ENCODE measurements around the gene LRRC1.
A peak's percentile ranks its signal among the peaks of the same experiment; 100 is the strongest.

Gene LRRC1

GRCh38 chr6:53852805-53853204, 58.0 kb downstream of the LRRC1 start:
- no peak for DNase-seq (ENCODE audit: low spot score in 2 of 2)
- in situ Hi-C loops (cut with MboI; ENCODE audit: low sequenced_read_pairs), result no loop called here
- H3K27me3 ChIP-seq (ENCODE audit: low read depth), result no peaks in the 10 kb centered on the region
- no peak overlapping the region for H3K4me3 ChIP-seq
- no peaks in the 10 kb centered on the region; the same call in 1 of the 2 replicates for H3K36me3 ChIP-seq (replicated peaks)
- H3K4me1 ChIP-seq, result peaks cover 44% of the 10 kb centered on the region
- no peaks in the 10 kb centered on the region for H3K9me3 ChIP-seq

GRCh38 chr6:53854843-53855567, 60.2 kb downstream of the LRRC1 start:
- H3K4me3 ChIP-seq, result no peak overlapping the region
- no peaks in the 10 kb centered on the region for H3K27me3 ChIP-seq (ENCODE audit: low read depth)
- in situ Hi-C loops (cut with MboI; ENCODE audit: low sequenced_read_pairs), result no loop called here
- DNase-seq (ENCODE audit: low spot score in 2 of 2), result no peak
- H3K36me3 ChIP-seq (replicated peaks), result no peaks in the 10 kb centered on the region; the same call in 1 of the 2 replicates
- peaks cover 48% of the 10 kb centered on the region for H3K4me1 ChIP-seq
- no peaks in the 10 kb centered on the region for H3K9me3 ChIP-seq

- no peak for DNase-seq (ENCODE audit: low spot score in 2 of 2)
- H3K4me1 ChIP-seq, result peaks cover 50% of the 10 kb centered on the region
- no peaks in the 10 kb centered on the region for H3K9me3 ChIP-seq
- no peaks in the 10 kb centered on the region; the same call in 1 of the 2 replicates for H3K36me3 ChIP-seq (replicated peaks)
- no peaks in the 10 kb centered on the region for H3K27me3 ChIP-seq (ENCODE audit: low read depth)
- in situ Hi-C loops (cut with MboI; ENCODE audit: low sequenced_read_pairs), result no loop called here
- no peak overlapping the region for H3K4me3 ChIP-seq
Measured at GRCh38 chr6:53855940-53856339, 61.1 kb downstream of the LRRC1 start.

GRCh38 chr6:53857318-53858094, 62.7 kb downstream of the LRRC1 start:
- H3K9me3 ChIP-seq, result no peaks in the 10 kb centered on the region
- no peak overlapping the region for H3K4me3 ChIP-seq
- DNase-seq (ENCODE audit: low spot score in 2 of 2), result peak; percentile 53 to 79
- peaks cover 51% of the 10 kb centered on the region for H3K4me1 ChIP-seq
- H3K27me3 ChIP-seq (ENCODE audit: low read depth), result no peaks in the 10 kb centered on the region
- in situ Hi-C loops (cut with MboI; ENCODE audit: low sequenced_read_pairs), result no loop called here
- H3K36me3 ChIP-seq (replicated peaks), result no peaks in the 10 kb centered on the region

- H3K4me3 ChIP-seq, result no peak overlapping the region
- H3K4me1 ChIP-seq, result peaks cover 51% of the 10 kb centered on the region
- in situ Hi-C loops (cut with MboI; ENCODE audit: low sequenced_read_pairs), result no loop called here
Measured at GRCh38 chr6:53858196-53858595, 63.4 kb downstream of the LRRC1 start.

DNA sequence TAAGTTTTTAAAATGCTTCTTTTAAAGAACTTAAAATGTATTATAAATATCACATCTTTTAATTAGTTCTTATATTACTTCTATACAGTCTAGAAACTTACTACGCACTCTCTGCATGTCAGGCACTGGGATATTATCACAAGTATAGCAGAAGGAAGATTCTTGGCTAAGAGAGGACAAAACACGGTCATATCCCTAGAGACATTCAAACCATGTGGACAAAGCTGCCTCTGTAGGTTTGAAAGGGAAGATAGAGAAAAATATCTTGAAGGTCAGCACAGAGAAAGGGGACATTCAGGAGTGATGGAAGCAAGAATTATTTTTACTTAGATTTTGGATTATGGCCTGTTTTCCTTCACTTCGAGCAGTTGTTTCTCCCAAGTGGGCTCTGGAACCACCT, 64.1 kb downstream of the LRRC1 start:
- no peaks in the 10 kb centered on the region for H3K9me3 ChIP-seq
- no peak for DNase-seq (ENCODE audit: low spot score in 2 of 2)
- in situ Hi-C loops (cut with MboI; ENCODE audit: low sequenced_read_pairs), result no loop called here
- H3K27me3 ChIP-seq (ENCODE audit: low read depth), result no peaks in the 10 kb centered on the region
- H3K36me3 ChIP-seq (replicated peaks), result no peaks in the 10 kb centered on the region
- H3K4me1 ChIP-seq, result peaks cover 51% of the 10 kb centered on the region
- no peak overlapping the region for H3K4me3 ChIP-seq

More at GRCh38 chr6:53858196-53858595, 63.4 kb downstream of the LRRC1 start:
- Histone ChIP-seq H3K36me3 (replicated peaks) (no peaks in the 10 kb centered on the region), H3K9me3 (no peaks in the 10 kb centered on the region), H3K27me3 (ENCODE audit: low read depth) (no peaks in the 10 kb centered on the region)
- DNase-seq (ENCODE audit: low spot score in 2 of 2), result no peak

DNA sequence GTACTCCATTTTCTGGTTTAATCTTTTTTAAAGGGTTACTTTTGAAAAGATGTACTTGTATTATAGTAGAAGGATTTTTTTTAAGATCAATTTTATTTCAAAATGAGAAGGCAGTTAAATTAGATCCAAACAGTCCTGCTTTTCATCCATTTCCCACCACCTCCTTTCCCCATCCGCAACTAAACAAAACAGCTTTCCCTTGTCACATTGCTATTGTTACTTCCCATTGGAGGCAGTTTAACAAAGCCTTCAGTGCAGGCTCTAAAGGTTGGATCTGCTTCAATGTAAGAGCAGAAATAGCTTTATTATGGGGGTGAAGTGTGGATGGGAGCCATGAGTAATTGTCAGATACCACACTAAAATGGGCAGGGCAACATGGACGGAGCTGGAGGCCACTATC, 65.7 kb downstream of the LRRC1 start:
- DNase-seq (ENCODE audit: low spot score in 2 of 2), result peak in 1 of 2 experiments; percentile 53
- Histone ChIP-seq H3K4me3 (no peak overlapping the region), H3K36me3 (replicated peaks) (no peaks in the 10 kb centered on the region), H3K27me3 (ENCODE audit: low read depth) (no peaks in the 10 kb centered on the region), H3K9me3 (no peaks in the 10 kb centered on the region), H3K4me1 (peaks cover 51% of the 10 kb centered on the region)
- in situ Hi-C loops (cut with MboI; ENCODE audit: low sequenced_read_pairs), result no loop called here

DNA sequence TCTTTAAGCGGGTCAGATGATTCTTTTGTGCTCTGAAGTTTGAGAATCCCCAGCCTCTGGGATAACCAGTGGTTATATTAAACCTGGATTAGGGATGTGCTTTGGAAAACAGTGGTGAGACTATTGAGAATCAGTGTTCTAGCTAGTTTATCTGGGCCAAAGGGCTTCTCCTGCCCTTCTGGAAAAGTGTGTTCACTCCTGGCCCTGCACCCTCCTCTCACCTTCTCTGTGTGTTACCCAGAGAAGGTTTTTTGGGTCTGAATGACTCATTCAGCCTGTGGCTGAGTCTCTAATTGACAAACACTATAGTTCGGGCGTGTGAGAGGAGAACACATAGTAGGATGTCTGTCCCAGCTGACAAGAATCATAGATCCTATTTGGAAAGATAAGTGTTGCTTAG, 66.7 kb downstream of the LRRC1 start:
- in situ Hi-C loops (cut with MboI; ENCODE audit: low sequenced_read_pairs), result no loop called here
- peaks cover 49% of the 10 kb centered on the region for H3K4me1 ChIP-seq
- no peak overlapping the region for H3K4me3 ChIP-seq
- H3K36me3 ChIP-seq (replicated peaks), result no peaks in the 10 kb centered on the region
- DNase-seq (ENCODE audit: low spot score in 2 of 2), result no peak
- no peaks in the 10 kb centered on the region for H3K9me3 ChIP-seq
- H3K27me3 ChIP-seq (ENCODE audit: low read depth), result no peaks in the 10 kb centered on the region

GRCh38 chr6:53862662-53863462, 68.1 kb downstream of the LRRC1 start:
- in situ Hi-C loops (cut with MboI; ENCODE audit: low sequenced_read_pairs), result no loop called here
- DNase-seq (ENCODE audit: low spot score in 2 of 2), result no peak
- H3K36me3 ChIP-seq (replicated peaks), result no peaks in the 10 kb centered on the region
- no peak overlapping the region for H3K4me3 ChIP-seq
- H3K4me1 ChIP-seq, result peaks cover 36% of the 10 kb centered on the region
- no peaks in the 10 kb centered on the region for H3K9me3 ChIP-seq
- H3K27me3 ChIP-seq (ENCODE audit: low read depth), result no peaks in the 10 kb centered on the region

DNA sequence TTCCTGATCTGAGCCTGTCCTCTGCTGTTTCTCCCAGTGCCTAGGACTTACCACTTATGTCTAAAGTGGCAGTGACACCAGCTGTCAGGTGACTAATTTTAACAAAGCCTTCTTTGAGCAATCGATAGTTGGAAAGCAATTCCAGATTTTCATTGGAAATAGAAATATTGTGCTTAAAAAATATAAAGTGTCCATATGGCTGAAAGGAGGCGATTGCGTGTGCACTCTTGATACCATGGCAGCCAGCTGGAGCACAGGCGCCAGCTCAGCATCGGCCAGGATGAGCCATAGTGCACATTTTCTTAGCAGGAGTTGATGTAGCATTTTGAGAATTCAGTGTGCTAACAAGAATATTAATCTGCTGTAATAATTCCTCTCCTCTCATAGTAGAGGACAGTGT, 70.0 kb downstream of the LRRC1 start:
- in situ Hi-C loops (cut with MboI; ENCODE audit: low sequenced_read_pairs), result no loop called here
- H3K9me3 ChIP-seq, result no peaks in the 10 kb centered on the region
- no peaks in the 10 kb centered on the region for H3K36me3 ChIP-seq (replicated peaks)
- H3K4me3 ChIP-seq, result no peak overlapping the region
- no peaks in the 10 kb centered on the region for H3K27me3 ChIP-seq (ENCODE audit: low read depth)
- no peak for DNase-seq (ENCODE audit: low spot score in 2 of 2)
- peaks cover 24% of the 10 kb centered on the region for H3K4me1 ChIP-seq

DNA sequence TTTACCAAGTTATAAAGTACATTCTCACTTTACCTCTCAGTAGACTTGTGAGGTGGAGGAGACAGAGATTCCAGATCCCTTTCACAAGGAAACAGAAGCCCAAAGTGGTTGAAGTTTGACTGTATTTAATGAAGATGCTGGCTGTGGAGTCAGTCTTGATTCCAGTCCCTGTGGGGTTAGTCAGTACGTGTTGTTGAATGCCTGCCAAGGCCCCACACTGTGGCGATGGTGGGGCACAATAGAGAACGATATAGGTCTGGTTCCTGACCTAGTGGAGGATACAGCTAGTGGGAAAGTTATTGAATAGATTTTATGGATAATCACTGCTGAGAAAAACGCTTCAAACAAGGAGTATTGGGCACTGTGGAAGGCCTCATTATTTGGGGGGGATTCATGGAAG, 71.4 kb downstream of the LRRC1 start:
- Histone ChIP-seq H3K36me3 (replicated peaks) (no peaks in the 10 kb centered on the region), H3K4me3 (no peak overlapping the region), H3K4me1 (peaks cover 24% of the 10 kb centered on the region), H3K27me3 (ENCODE audit: low read depth) (no peaks in the 10 kb centered on the region), H3K9me3 (no peaks in the 10 kb centered on the region)
- in situ Hi-C loops (cut with MboI; ENCODE audit: low sequenced_read_pairs), result no loop called here
- DNase-seq (ENCODE audit: low spot score in 2 of 2), result no peak

DNA sequence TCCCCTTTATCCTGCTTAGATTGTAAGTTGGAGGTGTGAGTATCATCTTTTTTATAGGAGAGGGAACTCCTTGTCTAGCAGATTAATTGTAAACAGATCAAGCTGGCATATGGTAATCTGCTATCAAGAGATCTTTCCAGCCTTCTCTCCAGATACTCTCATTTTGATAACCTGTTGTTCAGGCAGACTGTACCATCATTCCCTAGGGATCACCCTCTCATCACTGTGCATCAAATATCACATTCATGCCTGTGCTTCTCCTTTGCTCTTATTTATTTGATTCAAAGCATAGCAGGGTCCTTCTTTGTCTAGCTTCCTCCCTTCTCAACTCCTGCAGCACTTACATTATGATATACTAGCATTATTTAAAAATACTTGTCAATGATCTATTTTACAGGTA, 73.8 kb downstream of the LRRC1 start:
- peaks cover 22% of the 10 kb centered on the region for H3K4me1 ChIP-seq
- in situ Hi-C loops (cut with MboI; ENCODE audit: low sequenced_read_pairs), result no loop called here
- H3K9me3 ChIP-seq, result no peaks in the 10 kb centered on the region
- DNase-seq (ENCODE audit: low spot score in 2 of 2), result no peak
- H3K36me3 ChIP-seq (replicated peaks), result no peaks in the 10 kb centered on the region
- no peaks in the 10 kb centered on the region for H3K27me3 ChIP-seq (ENCODE audit: low read depth)
- H3K4me3 ChIP-seq, result no peak overlapping the region

DNA sequence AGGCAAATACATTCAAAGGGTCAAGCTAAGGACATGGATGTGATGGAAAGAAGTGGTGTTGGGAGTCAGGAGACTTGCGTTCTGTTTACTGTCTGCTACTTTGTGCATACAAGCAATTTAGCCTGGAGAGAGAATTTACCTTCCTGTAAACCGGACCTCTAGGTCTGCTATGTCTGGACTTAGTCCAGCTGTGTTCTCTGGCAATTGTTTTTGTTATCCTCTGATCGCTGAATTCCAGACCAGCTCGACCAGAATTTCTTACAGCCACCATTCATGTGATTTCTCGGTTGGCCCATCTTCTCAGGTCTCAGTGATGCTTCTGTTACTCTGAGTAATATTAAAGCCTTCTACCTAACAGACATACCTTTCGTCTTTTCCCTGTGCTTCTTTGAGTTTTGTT, 75.2 kb downstream of the LRRC1 start:
- no peak for DNase-seq (ENCODE audit: low spot score in 2 of 2)
- H3K36me3 ChIP-seq (replicated peaks), result no peaks in the 10 kb centered on the region
- peaks cover 35% of the 10 kb centered on the region for H3K4me1 ChIP-seq
- no peaks in the 10 kb centered on the region for H3K27me3 ChIP-seq (ENCODE audit: low read depth)
- in situ Hi-C loops (cut with MboI; ENCODE audit: low sequenced_read_pairs), result no loop called here
- H3K9me3 ChIP-seq, result no peaks in the 10 kb centered on the region
- H3K4me3 ChIP-seq, result no peak overlapping the region

- Histone ChIP-seq H3K4me3 (no peak overlapping the region), H3K9me3 (no peaks in the 10 kb centered on the region; the same call in 1 of the 2 replicates), H3K27me3 (ENCODE audit: low read depth) (no peaks in the 10 kb centered on the region), H3K4me1 (peaks cover 63% of the 10 kb centered on the region), H3K36me3 (replicated peaks) (peaks cover 1% of the 10 kb centered on the region; the same call in 1 of the 2 replicates)
- no peak for DNase-seq (ENCODE audit: low spot score in 2 of 2)
- in situ Hi-C loops (cut with MboI; ENCODE audit: low sequenced_read_pairs), result no loop called here
Measured at GRCh38 chr6:53873922-53874321, 79.1 kb downstream of the LRRC1 start.

Data from HAP-1 (cell line).